AG04450 (cell line): Measurements from ENCODE around the gene ACLY. TPM values are rescaled to one million over a fixed set of nuclear protein-coding genes. Genes with fewer than 3 reads are reported as not detected.

Experiments used
- CTCF ChIA-PET: fragments of 300-600, 350-600 bp; formaldehyde crosslinking; extraction: SDS; loops from one replicate; lab custom pipeline; 2022; ENCODE audit warnings: antibody characterized with exemption, inconsistent platforms; lab: Charles Lee
- POLR2A ChIA-PET: fragments of 350-600 bp; formaldehyde crosslinking; extraction: SDS; loops from one replicate; lab custom pipeline; 2021; ENCODE audit warnings: antibody characterized with exemption, inconsistent platforms; lab: Yijun Ruan, JAX
- DNase-seq: peaks from one replicate; pipeline ENCODE4 v3.0.0-alpha.2; 2011; ENCODE audit warnings: low read depth, low spot score
- H3K27ac ChIP-seq: one replicate; pipeline ENCODE4 v1.5.1; 2012; ENCODE audit warnings: low read depth, low read length, control low read depth
- H3K27me3 ChIP-seq: one replicate; pipeline ENCODE4 v1.6.0; 2012; ENCODE audit warnings: low read length; ENCODE audit not compliant: control insufficient read depth, insufficient read depth
- H3K4me3 ChIP-seq: 2 replicates; pipeline ENCODE4 v1.5.1; 2011; ENCODE audit warnings: mild to moderate bottlenecking, low read depth, low read length, control low read depth
- H3K9me3 ChIP-seq: 2 replicates; pipeline ENCODE4 v1.5.1; 2012; ENCODE audit warnings: low read length; ENCODE audit not compliant: control insufficient read depth, insufficient read depth
- polyA plus RNA-seq: library from polyadenylated mRNA; depleted of rRNA; stranded (reverse); fragments of >200 nt; gene quantifications from 2 replicates; pipeline ENCODE4 v1.2.3, GENCODE V29; 2011
- TF ChIP-seq, protein P1 (sequence below): IDR thresholded peaks from 2 replicates; pipeline ENCODE4 v1.5.1; 2011; ENCODE audit warnings: low read depth, low read length, control low read depth, inconsistent platforms

The ACLY gene
- polyA plus RNA-seq, 1 experiment = 161 TPM

DNA sequence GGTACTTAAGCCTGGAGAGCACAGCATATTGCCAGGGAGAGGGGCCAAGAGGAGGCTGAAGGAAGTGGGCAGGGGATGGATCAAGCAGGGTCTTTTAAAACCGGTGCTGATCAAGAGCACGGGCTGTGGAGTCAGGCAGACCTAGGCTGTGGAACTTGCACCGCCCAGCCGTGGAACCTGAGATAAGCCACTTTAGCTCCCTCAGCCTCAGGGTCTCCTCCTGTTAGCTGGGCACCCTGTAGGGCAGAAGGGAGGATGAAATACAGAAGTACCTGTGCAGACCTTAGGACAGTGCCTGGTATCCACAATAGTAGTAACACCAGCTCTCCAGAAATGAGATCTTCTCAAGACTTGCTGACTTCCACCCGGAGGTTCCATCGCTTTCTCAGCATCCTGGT is 20.9 kb upstream of the ACLY start:
- POLR2A ChIA-PET = no interaction called here

DNA sequence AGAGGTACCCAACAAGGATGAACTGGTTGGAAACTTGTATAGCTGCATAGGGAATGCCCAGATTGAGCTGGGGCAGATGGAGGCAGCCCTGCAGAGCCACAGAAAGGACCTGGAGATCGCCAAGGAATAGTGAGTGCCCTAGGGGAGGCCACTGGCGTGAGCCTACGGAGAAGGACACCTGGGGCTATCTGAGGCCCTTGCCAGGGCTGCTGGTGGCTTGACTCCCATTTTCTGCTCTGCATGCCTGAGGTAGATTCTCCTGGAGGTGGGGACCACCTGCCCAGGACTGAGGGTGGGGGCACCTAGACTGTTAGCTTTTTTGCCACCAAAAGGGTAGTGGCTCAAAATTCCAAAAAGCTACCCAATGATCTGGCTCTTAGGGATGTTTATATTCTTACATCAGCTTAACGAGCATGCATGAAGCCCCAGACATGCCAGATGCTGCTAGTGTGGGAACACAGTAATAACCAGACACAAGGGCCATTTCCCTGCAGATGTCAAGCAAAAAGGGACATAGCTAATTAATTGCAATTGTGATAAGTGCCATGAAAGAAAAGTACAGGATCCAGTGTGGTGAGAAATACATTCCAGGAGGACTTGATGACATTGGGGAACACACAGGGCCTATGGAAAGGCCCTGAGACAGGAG is 20.4 kb upstream of the ACLY start:
- POLR2A ChIA-PET = interaction anchor here (0.6 kb wide), 1 partner anchor 20 kb away, joined by 4 read pairs; no protein-coding TSS in a partner anchor
- CTCF ChIA-PET = no interaction called here
- DNase-seq = no peak
- TF ChIP-seq, protein P1, sequence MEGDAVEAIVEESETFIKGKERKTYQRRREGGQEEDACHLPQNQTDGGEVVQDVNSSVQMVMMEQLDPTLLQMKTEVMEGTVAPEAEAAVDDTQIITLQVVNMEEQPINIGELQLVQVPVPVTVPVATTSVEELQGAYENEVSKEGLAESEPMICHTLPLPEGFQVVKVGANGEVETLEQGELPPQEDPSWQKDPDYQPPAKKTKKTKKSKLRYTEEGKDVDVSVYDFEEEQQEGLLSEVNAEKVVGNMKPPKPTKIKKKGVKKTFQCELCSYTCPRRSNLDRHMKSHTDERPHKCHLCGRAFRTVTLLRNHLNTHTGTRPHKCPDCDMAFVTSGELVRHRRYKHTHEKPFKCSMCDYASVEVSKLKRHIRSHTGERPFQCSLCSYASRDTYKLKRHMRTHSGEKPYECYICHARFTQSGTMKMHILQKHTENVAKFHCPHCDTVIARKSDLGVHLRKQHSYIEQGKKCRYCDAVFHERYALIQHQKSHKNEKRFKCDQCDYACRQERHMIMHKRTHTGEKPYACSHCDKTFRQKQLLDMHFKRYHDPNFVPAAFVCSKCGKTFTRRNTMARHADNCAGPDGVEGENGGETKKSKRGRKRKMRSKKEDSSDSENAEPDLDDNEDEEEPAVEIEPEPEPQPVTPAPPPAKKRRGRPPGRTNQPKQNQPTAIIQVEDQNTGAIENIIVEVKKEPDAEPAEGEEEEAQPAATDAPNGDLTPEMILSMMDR = no peak
- H3K4me3 ChIP-seq = no peak overlapping the region
- H3K27ac ChIP-seq = no peak overlapping the region
- no peaks in the 10 kb centered on the region for H3K27me3 ChIP-seq
- no peaks in the 10 kb centered on the region for H3K9me3 ChIP-seq

More for the DNA sequence above, 20.9 kb upstream of the ACLY start:
- Histone ChIP-seq H3K4me3 (no peak overlapping the region), H3K27ac (no peak overlapping the region), H3K27me3 (no peaks in the 10 kb centered on the region), H3K9me3 (no peaks in the 10 kb centered on the region)
- CTCF ChIA-PET = no interaction called here
- TF ChIP-seq, protein P1 = no peak
- no peak for DNase-seq

DNA sequence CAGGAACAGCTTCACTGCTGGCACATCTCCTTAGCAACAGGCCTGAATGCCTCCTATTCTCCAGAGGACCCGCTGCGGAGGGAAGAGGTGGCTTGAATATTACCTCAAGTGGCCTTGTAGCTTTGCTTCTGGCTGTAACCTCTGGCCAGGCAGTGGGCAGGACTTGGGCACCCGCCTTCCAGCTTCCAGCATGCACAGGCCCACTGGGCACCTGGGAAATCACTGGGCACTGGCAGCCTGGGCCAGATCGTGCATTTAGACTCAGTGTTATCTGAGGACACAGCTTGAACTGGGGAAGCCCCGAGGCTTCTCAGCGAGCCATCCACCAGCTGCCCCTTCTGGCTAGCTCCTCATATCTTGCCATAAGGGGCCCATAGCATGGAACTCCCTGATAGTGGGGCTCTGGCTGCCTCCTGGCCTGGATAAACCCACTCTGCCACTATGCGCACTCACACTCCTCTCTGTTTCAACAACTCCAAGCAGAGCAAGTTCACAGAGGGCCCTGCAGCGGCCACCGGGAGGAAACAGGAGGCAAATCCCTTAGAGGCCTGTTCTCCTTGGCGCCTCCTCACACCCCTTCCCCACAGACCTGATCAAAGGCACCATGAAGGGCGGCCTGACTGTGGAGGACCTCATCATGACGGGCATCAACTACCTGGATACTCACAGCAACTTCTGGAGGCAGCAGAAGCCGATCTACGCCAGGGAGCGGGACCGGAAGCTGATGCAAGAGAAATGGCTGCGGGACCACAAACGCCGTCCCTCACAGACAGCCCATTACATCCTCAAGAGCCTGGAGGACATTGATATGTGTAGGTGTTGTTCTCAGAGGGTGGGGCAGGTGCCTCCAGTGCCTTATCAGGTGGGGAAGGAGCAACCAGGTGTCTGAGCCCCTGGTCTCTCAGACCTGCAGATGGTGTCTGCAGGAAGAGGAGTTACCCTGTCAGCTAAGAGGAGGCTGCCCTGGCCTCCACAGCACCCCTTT is 19.5 kb upstream of the ACLY start:
- Histone ChIP-seq H3K4me3 (no peak overlapping the region), H3K9me3 (no peaks in the 10 kb centered on the region), H3K27ac (no peak overlapping the region), H3K27me3 (no peaks in the 10 kb centered on the region)
- DNase-seq = no peak
- ChIA-PET POLR2A (interaction anchor here (0.6 kb wide), 1 partner anchor 21 kb away, joined by 4 read pairs; no protein-coding TSS in a partner anchor), CTCF (no interaction called here)
- TF ChIP-seq, protein P1 = no peak

DNA sequence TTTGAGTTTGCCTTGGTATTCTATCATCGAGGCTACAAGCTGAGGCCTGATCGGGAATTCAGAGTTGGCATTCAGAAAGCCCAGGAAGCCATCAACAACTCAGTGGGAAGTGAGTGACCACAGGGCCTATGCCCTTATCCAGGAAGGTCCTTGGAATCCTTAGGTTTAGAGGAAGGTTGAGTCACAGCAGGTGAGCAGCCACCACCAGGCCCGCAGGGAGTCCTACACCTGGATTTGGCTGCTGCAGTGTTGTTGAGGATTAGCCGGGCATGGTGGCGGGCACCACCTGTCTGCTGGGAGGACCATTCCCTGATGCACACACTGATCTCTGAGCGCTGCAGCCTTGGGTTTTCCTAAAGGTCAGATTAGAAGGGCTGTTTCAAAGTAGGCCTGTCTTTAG is 16.9 kb upstream of the ACLY start:
- H3K9me3 ChIP-seq = no peaks in the 10 kb centered on the region
- no peak overlapping the region for H3K4me3 ChIP-seq
- no peak for DNase-seq
- ChIA-PET CTCF (no interaction called here), POLR2A (no interaction called here)
- TF ChIP-seq, protein P1 = no peak
- no peak overlapping the region for H3K27ac ChIP-seq
- no peaks in the 10 kb centered on the region for H3K27me3 ChIP-seq
